Right ventricle myocardium superior (tissue), 1 donor: ENCODE measurements around the gene PLA2G2E. TPM values are rescaled to one million over a fixed set of nuclear protein-coding genes. Genes with fewer than 3 reads are reported as not detected.

ENCODE experiments used
- ATAC-seq: fragments of 200-7000 bp; cut with Tn5 transposase; one replicate; pipeline ENCODE4 v1.9.1; 2020; ENCODE audit warnings: mild to moderate bottlenecking; ENCODE audit not compliant: poor library complexity
- DNase-seq: peaks from one replicate; pipeline ENCODE4 v3.0.0-alpha.2; 2020
- intact Hi-C: fragments of 100-400 bp; cut with DNase I; formaldehyde crosslinking; loops from one replicate; pipeline ENCODE4 v1.11.2; 2022
- long read RNA-seq: library from polyadenylated mRNA; unstranded; transcript quantifications from one replicate; pipeline ENCODE4 v2.0.0, GENCODE V29; 2021
- total RNA-seq: library from RNA; stranded (reverse); fragmentation: NEBNext Ultra II Directional; extraction: Animal tissue kit (Norgen Biotek cat#: 25700); gene quantifications from one replicate; pipeline ENCODE4 v1.2.1, GENCODE V29; 2021
- donor health status: DM: no; HTN: yes; CAD: no; lungs with severe emphysema.

Gene PLA2G2E
- total RNA-seq = not detected
- long read RNA-seq = 0 reads

- intact Hi-C loops = no loop called here
- no peak for ATAC-seq
- DNase-seq = no peak
Measured at GRCh38 chr1:19923137-19923952, at the start of gene PLA2G2E. PLA2G2E (minus strand) TSS chr1:19923617; CDS start chr1:19923559, 58 bp downstream.

DNA sequence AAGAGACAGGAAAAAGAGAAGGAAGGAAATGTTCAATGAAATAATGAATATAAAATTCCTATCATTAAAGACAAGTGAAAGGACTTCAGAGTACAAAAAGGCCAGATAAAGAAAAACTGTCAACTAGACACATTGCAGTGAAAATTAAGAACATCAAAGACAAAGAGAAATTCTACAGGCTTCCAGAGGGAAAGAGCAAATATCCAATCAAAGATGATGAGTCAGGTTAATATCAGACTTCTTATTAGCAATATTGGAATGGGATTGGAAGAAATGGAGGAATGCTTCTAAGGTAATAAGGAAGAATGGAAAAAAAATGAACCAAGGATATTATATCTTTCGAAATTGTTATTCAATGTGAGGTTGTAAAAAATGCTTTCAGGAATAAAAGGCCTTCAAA lies 48.2 kb upstream of the PLA2G2E start:
- ATAC-seq = no peak
- intact Hi-C loops = loop anchor here (5.0 kb wide), 1 partner anchor 176 kb away; no protein-coding TSS in a partner anchor

GRCh38 chr1:19969898-19970660 lies 46.7 kb upstream of the PLA2G2E start:
- DNase-seq = no peak
- intact Hi-C loops = loop anchor here (5.0 kb wide), 1 partner anchor 177 kb away; no protein-coding TSS in a partner anchor
- ATAC-seq = no peak

More for the DNA sequence above, 48.2 kb upstream of the PLA2G2E start:
- DNase-seq = no peak

- intact Hi-C loops = no loop called here
- peak; percentile 94 for ATAC-seq
- DNase-seq = peak; percentile 81
Measured at GRCh38 chr1:19967808-19968207, 44.4 kb upstream of the PLA2G2E start.

- DNase-seq = no peak
- intact Hi-C loops = no loop called here
- ATAC-seq = no peak
Measured at GRCh38 chr1:19964542-19964941, 41.1 kb upstream of the PLA2G2E start.

GRCh38 chr1:19963636-19964035 lies 40.2 kb upstream of the PLA2G2E start:
- DNase-seq (no peak), ATAC-seq (no peak)
- intact Hi-C loops = no loop called here

DNA sequence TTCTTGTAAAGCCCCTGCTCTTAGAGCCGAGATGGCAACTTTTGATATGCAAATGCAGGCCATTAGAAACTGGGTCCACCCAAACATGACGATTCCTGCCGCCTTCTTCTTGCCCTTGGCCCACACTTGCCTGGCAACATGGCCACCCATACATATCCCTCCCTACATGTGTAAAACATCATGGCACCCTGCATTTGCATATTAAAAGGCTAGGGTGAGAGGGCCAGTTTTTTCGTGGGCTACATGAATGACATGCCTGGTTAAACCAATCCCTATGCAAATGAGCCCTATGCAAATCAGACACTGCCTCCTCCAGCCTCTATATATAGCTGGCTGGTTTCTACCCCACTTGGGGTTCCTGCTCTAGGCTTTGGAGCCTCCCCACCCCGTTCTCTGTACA lies 37.2 kb upstream of the PLA2G2E start:
- no peak for ATAC-seq
- intact Hi-C loops = no loop called here

DNA sequence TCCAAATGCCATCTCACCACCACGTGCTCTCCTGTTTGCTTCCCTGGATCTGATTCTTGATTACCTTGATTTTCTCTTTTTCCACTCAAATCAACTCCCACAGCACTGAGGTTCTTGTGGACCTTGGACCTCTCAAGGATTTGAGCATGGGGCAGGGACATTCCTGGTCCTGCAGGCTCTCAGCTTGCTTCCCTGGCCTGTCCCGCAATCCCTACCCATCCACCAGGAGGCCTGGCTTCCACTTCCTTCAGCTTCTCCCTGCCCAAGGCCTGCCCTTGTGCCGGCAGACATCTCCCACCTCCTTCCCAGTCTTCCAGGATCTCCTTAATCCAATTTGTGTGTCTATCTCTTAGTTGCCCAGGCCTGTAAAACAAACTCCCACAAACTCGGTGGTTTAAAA lies 34.4 kb upstream of the PLA2G2E start:
- DNase-seq = no peak
- ATAC-seq = no peak
- intact Hi-C loops = no loop called here

More for the DNA sequence above, 37.2 kb upstream of the PLA2G2E start:
- DNase-seq = no peak

GRCh38 chr1:19955534-19956170 lies 32.2 kb upstream of the PLA2G2E start:
- ATAC-seq (no peak), DNase-seq (no peak)
- intact Hi-C loops = no loop called here

- no peak for DNase-seq
- intact Hi-C loops = no loop called here
- no peak for ATAC-seq
Measured at GRCh38 chr1:19954059-19954458, 30.6 kb upstream of the PLA2G2E start.

- DNase-seq = no peak
- no peak for ATAC-seq
- intact Hi-C loops = no loop called here
Measured at GRCh38 chr1:19949016-19949415, 25.6 kb upstream of the PLA2G2E start.

DNA sequence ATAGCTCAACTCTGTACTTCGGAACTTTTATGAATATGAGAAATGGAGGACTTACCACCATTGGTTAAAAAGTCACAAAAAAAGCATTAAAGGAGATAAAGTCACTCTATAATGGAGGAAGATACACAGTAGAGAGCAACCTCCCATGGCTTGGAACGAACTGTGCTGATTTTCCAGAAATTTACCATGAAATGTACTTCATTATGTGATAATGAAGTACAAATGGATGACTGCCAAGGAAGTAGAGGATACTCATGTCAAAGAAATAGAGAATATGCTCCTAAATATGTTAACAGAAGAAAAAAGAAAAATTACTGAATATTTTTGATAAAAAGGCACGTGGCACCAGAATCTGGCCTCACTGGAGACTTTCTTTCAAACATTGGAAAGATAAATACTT lies 23.6 kb upstream of the PLA2G2E start:
- DNase-seq (no peak), ATAC-seq (no peak)
- intact Hi-C loops = no loop called here

- ATAC-seq = no peak
- intact Hi-C loops = no loop called here
Measured at GRCh38 chr1:19946331-19946751, 22.9 kb upstream of the PLA2G2E start.

DNA sequence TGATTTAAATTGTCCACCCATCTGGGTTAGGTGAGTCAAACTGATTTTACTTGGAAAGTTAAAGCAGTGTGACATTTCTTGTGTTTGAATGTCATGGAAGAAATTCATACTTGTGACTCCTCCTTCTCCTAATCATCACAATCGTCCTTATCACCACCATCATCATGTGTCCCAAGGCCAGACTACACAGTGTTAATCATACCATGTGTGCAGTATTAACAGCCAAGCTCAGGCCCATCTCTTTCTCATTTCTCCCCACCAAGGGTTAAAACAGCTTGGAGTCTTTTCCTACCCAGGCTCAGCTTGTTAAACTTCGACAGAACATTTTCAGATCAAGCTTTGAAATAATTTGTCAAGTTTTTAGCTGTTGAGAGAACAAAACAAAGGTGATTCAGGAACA lies 22.5 kb upstream of the PLA2G2E start:
- intact Hi-C loops = no loop called here
- DNase-seq (no peak), ATAC-seq (no peak)

More at GRCh38 chr1:19946331-19946751, 22.9 kb upstream of the PLA2G2E start:
- no peak for DNase-seq

GRCh38 chr1:19942657-19943056 lies 19.2 kb upstream of the PLA2G2E start:
- ATAC-seq (no peak), DNase-seq (no peak)
- intact Hi-C loops = no loop called here

DNA sequence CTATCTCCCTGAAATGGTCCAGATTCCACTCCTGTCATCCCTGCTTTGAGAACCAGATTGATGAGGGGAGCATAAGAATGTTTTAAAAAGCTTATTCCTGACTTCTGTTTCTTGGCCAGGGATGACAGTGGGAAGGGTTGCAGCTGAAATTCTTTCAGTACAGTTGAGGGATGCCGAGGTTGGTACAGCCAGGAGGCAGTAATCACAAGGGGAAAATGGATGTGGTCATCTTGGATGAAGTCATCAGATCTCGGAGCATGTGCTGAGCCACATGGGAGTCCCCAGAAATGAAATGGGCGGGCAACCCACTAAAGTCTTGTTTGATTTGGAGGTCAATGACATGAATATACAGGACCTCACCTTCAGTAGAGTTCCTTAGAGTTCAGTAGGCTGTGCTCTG lies 18.7 kb upstream of the PLA2G2E start:
- intact Hi-C loops = no loop called here
- DNase-seq (no peak), ATAC-seq (no peak)

DNA sequence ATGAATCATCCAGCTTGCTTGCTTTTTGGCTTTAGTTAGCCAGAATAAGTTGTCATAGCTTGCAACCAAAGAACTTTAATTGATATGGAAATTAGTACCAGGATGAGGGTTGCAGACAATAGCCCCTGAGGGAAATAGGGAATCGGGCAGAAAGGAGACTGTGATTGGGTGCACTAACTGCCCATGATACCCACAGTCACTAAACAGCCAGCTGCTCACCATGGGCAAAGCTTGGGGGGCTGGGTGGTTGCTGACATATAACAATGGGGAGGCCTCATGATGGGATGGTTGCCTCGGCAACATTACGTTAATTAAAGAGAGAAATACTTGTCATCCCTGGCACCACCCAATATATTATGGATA lies 17.8 kb upstream of the PLA2G2E start:
- no peak for ATAC-seq
- DNase-seq = no peak
- intact Hi-C loops = no loop called here

GRCh38 chr1:19940486-19941205 lies 17.2 kb upstream of the PLA2G2E start:
- DNase-seq (no peak), ATAC-seq (no peak)
- intact Hi-C loops = no loop called here

GRCh38 chr1:19938472-19938871 lies 15.1 kb upstream of the PLA2G2E start:
- intact Hi-C loops = no loop called here
- no peak for ATAC-seq
- DNase-seq = no peak
